Measurements from ENCODE around the gene TMEFF1.

TMEFF1 gene

DNA sequence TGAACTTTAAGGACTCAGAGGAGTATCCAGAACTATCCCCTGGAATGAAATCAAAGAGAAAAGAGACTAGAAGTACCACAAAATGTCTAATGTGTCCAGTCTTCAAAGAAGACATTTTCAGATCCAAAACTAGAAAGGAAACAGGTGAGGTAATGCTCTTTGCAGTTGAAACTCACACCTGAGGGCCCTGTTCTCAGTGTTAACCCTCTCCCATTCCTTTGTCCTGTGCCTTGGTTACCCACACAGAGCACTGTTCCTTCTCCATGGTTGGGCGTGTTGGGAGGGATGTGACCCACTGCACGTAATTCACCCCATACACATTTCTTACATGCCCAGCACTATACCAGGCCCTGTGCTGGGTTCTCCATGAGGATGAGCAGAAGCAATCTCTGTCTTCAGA, 24.7 kb upstream of the TMEFF1 start:
- DNase-seq = no peak

DNA sequence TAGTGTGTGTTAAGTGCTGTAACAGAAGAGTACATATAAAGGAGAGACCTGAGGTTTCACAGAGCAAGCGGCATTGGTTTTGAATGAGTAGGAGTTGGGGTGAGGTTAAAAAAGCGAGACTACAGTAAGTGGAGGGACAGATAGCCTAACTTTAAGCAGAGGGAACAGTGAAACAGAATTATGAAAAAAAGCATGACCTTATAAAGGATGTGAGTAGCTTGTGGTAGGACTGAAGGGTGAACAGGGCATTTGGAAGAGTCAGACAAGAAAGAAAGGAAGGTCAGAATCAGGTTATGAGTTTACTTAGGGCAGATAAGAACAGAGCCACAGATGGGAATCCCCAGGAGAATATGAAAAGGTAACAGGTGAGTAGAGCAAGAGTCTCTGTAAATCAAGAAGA, 23.5 kb upstream of the TMEFF1 start:
- no peak for DNase-seq

DNA sequence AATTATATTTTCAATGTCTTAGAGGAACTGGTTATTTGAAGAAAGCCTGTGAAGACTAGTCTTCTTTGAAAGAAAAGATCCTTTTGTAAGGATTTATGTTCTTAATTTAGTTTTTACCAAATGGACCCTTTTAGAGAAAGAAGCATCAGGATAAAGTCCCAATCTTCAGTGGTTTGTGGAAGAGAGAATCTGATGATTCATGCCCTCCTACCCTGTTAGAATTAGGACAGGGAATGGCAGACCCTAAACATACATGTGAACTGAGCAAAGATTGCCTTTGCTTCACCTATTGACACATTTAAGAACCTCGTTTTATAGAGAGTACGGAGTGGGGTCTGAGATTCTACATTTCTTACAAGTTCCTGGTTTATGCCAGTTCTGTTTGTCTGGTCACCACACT, 20.1 kb upstream of the TMEFF1 start:
- no peak for DNase-seq

DNA sequence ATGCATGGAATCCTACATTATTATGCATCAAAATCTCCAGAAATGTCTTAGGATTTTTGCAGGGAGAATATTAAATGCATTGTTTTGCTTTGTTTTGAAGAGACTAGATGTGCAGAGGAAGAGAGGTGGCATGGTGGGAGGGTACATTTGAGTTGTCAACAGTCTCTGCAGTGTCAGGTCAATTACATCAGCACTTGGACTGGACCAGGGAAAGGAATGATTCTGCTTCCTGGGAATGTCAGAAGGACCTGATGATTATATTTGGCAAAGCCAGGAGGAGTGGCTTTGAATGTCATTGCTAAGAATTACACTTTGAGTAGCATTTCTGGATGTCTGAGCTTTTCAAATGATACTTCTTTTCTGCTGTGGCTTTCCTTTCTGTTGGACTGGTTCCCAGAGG, 17.5 kb upstream of the TMEFF1 start:
- no peak for DNase-seq

DNA sequence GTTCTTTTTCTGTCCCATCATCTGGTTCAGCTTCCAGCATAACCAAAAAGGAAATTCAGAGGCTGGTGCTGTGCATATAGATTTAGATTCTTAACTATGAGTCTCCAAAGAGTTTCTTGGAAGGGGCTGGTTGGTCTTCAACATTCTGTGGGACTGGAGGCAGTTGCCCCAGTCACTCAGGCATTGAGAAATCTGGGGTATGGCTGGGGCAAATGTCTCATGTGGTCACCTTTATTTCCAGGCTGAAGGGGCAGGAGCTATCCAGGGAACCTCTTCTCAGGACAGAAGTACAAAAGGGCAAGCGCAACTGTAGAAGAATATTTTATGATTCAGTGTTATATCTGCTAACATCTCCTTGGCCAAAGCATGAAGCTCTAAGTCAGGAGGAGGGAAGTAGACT, 15.4 kb upstream of the TMEFF1 start:
- no peak for DNase-seq

DNA sequence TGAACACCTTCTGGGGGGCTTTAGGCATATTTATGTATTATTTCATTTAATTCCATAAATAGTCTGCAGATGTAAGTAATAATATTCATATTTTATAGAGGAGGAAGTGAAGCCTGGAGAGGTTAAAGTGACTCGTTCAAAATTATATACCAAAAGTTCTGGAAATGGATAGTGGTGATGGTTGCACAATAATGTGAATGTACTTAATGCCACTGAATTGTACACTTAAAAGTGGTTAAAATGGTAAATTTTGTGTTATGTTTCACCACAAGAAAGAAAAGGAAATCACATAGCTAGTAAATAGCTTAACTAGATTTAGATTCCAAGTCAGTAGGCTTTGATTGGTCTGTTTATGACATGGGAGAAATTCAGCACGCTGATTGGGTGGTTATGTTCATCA, 13.0 kb upstream of the TMEFF1 start:
- DNase-seq = no peak

DNA sequence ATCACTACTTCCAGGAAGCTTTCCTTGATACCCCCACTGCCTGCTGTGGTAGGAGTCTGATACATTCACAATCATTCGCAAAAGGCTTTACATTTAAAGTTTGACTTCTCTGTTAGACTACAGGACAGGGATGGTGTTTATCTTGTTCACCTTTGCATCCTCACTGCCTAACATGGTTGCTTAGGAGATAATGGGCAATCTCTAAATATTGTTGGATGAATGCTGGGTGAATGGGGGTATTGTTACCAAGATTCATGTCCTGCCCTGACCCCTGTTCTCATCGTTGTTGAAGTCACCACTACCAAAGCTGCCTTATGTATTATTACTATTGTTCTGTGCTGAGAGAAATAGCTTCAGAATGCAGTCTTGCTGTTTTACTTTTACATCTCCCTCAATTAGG, 7.7 kb upstream of the TMEFF1 start:
- no peak for DNase-seq

DNA sequence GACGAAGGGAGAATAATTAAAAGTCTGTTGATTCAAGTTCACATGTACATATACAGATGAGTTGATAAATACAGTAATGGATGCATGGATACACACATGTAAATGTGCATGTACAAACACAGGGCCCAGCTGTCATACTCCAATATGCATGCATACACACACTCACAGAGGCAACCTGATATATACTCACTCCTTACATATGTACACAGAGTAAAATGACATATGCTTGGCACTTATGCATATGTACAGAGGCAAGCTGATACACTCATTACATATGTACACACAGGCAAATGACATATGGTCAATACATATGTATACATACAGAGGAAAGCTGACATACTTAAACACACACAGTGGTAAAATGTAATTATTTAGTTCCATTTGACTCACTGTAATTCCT, 7.2 kb upstream of the TMEFF1 start:
- no peak for DNase-seq

DNA sequence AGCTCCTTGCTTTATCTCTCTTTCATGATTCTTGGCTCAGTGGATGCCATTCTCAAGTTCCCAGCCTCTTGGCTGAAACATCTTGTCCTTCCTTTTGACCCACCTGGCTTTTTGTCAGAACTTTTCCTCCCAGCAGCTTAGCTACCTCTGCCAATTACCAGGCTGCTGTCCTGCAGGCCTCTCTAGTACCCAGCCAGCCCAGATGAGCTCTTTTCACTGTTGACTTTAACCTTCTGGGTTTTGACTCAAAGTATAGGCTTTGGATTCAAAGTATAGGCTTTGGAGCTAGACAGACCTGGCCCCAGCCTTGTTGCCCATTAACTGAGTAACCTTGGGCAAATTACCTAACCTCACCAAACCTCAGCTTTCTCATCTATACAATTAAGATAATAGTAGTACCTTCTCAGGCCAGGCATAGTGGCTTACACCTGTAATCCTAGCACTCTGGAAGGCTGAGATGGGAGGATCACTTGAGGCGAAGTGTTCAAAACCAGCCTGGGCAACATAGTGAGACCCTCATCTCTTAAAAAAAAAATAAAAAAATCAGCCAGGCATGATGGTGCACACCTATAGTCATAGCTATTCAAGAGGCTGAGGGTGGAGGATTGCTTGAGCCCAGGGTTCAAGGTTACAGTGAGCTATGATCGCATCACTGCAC, 6.6 kb upstream of the TMEFF1 start:
- no peak for DNase-seq

DNA sequence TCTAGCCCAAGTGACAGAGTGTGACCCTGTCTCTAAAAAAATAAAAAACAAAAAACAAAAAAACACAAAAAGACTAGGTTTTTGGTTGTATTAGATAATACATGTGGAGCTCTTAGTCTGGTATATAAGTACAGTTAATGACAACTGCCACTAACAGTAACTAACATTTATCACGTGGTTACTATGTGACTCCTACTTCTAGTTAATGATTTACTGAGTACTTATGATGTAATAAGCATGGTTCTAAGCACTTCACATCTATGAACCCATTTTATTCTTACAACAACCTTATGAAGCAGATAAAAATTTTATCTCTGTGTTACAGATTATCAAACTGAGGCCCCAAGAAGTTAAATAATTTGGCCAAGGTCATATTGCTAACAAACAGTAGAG, 6.1 kb upstream of the TMEFF1 start:
- no peak for DNase-seq

DNA sequence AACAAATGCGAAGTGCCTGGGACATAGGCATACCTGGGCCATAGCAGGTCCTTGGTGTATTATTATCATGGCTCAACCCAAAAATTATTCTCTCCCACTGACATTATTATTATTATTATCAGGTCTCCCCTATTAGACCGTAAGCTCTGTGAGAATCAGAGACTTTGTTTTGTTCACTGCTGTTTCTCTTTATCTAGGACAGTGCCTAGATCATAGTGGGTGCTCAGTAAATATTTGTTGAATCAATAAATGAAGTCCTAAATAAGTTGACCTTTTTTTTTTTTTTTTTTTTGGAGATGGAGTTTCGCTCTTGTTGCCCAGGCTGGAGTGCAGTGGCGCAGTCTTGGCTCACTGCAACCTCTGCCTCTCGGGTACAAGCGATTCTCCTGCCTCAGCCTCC, 4.9 kb upstream of the TMEFF1 start:
- no peak for DNase-seq

DNA sequence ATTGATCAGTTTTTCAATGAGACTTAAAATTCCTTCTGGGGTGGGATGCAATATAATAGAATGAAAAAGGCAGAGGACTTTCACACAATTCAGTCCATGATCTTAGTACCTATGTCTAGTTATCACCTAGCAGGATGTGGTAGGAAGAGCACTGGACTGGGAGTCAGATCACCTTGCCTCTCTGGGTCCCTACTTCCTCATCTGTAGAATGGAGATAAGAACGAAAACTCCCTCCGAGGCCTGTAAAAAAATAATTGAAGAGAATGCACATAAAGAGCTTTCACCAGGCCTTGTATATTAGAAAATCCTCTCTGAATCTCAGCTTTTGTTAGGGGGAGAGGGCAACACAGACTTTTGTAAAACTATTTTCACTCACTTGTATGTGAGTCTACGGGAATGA, 681 bp upstream of the TMEFF1 start:
- DNase-seq = no peak

DNA sequence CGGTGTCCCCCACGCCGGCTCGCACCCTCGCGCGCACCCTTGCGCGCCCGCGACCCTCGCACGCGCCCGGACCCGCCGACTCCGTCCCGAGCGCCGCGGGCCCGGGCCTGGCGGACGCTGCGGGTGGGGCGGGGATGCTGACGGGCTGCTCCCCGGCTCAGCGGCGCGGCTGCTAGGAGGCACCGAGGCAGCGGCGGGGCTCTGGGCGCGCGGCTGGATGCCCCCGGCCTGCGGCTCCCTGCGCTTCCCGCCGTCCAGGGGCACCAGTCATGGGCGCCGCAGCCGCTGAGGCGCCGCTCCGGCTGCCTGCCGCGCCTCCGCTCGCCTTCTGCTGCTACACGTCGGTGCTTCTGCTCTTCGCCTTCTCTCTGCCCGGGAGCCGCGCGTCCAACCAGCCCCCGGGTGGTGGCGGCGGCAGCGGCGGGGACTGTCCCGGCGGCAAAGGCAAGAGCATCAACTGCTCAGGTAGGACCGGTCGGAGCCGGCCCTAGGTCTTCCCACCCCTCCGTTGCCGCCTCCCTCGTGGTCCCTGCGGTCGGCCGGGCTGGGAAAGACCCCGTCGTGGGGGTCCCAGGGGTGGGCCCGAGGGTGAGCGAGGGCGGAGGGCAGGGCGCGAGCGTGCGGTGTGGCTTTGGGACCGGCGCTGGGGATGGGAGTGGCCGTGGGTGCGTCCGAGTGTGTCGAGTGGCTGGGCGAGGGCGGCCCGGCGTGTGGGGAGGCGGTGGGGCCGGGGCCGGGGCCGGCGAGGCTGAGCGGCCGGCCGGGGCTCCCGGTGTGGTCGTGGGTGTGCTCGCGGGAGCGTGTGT, 530 bp downstream of the TMEFF1 start:
- peak; percentile 24 to 50 for DNase-seq

DNA sequence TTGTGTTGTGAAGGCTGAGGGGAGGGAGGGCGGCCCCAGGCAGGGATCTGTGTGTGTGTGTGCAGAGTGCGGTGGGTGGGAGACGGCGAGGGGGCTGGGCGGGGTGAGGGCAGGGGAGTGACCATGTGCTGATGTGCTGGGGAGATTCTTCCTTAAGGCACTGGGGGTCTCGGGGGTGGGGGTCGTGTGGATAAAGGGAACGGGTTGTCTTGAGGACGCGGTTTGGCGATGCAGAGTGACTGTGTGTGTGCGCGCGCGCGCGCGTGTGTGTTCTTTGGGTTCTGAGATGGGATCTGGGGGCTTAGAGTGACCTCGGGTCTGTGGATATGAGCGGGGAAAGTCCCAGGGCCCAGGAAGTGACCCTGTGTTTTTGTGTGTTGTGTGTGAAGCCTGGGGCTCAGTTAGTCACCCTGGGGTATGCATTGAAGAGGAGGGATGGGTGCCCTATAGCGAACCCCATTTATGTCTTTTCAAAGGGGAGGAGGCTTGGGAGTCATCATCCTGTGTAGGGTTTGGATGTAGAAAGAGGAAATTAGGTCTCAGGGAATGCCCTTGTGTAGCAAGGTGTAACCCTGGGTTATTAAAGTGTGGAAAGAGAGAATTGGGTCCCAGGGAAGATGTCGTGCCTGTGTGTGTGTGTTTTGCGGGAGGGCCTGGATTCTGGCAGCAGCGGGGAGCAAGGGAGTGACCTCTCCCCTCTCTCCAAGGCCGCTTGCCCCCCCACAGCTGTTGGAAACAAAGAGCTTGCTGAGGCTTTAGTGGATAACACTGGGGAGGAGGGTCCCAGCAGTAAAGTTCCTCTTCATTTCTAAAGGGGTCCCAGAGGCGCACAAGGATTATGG, 1.4 kb downstream of the TMEFF1 start:
- no peak for DNase-seq

DNA sequence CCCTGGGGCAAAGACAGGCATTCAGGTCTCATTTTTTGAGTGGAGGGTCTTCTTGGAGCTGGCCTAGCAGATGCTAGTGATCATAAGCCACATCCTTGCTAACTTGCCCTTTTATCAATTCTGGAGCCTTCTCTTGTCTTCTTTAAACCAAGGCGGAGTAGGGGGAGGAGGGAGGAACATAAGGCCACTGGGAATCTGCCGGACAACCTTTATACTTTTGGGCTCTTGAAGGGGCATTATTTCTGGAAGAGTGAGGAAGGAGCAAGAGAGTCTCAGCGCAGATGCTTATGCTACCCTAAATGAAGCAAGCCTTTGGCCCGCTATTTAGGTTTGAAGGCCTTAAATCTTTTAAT, 2.0 kb downstream of the TMEFF1 start:
- DNase-seq = no peak

DNA sequence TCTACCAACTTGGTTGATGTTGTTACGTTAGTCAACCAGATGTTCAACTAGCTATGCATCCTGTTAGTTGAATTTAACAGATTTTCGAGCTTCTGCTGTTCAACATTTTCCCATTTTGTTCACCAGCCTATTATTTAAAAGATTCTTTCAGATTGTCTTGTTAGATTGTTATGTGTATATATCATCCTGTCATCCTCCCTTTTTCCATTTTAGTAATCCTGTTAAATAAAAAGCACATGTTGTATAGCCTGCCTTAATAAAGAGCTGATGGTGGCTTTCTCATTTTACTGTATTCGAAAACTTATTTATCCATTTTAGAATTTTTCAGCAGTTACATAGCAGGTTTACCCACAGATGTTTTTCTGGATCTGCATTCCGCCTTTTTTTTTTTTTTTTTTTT, 4.3 kb downstream of the TMEFF1 start:
- DNase-seq = no peak

DNA sequence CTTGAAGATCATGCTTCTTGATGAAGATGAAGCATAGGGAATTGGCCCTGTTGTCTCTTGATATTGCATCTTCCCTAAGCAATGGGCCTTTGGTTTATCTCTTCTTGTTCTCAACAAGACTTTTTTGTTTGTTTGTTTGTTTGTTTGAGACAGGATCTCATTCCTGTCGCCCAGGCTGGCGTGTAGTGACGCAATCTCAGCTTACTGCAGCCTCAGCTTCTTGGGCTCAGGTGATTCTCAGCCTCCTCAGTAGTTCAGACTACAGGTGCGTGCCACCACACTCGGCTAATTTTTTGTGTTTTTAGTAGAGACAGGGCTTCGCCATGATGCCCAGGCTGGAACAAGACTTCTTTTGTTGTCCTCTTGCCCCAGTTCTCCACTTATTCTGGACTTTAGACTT, 5.2 kb downstream of the TMEFF1 start:
- no peak for DNase-seq

DNA sequence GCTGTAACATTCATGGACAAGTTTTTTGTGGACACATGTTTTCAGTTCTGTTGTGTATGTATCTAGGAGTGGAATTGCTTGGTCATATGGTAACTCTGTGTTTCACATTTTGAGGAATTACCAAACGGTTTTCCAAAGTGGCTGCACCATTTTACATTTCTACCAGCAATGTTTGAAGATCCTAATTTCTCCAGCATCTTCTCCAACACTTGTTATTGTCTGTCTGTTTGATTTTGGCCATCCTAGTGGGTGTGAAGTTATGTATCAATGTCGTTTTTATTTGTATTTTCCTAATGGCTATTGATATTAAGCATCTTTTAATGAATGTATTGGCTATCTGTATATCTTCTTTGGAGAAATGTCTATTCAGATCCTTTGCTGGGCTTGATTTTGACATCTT, 6.9 kb downstream of the TMEFF1 start:
- DNase-seq = no peak

DNA sequence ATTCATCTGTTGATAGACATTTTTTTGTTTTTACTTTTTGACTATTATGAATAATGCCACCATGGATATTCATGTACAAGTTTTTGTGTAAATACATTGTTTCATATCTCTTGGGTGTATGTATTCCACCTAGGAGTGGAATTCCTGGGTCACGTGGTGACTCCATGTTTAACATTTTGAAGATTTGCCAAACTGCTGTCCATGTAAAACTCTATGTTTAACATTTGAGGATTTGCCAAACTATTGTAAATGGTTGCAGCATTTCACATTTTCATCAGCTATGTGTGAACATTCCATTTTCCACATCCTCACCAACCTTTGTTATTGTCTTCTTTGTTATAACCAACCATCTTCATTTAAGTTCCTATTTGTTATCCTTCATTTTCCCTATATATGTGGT, 12.2 kb downstream of the TMEFF1 start:
- no peak for DNase-seq

DNA sequence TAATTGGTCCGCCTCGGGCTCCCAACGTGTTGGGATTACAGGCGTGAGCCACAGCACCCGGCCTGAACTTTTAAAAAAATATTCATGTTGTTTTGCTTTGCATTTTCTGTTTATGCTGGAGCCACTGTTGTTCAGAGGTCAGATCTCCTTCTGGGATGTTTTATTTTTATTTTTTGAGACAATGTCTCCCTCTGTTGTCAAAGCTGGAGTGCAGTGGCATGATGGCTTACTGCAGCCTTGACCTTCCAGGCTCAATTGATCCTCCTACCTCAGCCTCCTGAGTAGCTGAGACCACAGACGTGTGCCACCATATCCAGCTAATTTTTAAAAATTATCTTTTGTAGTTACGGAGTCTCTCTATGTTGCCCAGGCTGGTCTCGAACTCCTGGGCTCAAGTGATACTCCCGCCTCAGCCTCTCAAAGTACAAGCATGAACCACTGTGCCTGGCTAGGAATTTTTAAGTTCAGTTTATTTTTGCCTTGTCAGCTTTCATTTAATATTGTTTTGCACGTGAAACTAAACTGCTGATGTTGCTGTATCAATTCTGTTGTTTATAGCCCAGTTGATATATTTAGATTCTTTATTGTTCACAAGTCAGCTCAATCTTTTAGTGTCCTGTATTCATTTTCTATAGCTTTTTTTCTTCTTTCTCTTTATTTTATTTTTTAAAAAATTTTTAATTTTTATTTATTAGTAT, 13.7 kb downstream of the TMEFF1 start:
- no peak for DNase-seq

DNA sequence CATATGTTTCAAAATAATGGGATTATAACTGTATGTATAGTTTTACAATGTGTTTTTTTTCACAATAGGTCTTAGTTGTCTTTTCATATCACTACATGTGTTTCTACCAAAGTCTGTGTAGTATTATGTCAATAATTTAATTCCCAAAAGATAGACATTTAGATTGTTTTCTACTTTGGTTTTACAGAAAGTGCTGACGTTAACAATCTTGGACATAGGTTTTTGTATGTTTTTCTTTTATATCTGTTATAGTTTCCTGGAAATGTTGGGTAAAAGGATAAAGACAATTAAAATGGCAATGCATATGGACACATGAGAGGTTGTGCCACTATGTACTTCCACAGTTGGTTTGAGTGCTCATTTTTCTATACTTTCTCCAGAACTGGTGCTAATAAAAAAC, 15.2 kb downstream of the TMEFF1 start:
- DNase-seq = no peak

DNA sequence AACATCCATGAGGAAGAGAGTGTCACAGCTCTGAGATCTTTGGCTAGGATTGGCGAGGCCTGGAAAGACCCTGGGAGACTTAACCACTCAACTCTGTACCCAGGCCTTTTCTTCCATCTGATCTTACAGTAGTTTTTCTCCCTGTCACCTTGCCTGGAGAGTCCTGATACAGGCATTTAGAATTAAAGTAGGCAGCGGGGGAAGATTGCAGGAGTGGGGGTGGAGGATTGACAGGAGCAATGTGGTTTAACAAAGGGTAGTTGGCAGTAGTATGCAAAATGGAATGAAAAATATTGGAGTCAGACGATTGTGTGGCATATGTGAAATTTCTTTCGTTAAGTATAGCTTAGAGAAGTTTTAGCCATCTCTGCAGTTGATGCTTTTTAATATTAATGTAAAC, 16.9 kb downstream of the TMEFF1 start:
- DNase-seq = no peak

DNA sequence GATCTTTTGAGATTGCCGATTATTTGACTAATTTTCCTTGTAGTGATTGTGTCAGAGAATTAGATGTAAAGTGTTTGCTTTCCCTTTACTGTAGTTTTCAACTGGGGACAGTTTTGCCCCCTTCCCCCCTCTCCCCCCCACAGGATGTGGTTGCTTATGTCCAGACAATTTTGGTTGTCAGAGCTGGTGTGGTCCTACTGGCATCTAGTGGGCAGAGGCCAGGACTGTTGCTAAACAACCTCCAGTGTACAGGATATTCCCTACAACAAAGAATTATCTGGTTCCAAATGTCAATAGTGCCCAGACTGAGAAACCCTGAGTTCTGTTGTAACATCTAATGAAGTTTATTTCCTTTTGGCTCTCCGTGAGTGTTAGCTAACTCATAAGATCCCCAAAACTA, 20.0 kb downstream of the TMEFF1 start:
- DNase-seq = no peak

DNA sequence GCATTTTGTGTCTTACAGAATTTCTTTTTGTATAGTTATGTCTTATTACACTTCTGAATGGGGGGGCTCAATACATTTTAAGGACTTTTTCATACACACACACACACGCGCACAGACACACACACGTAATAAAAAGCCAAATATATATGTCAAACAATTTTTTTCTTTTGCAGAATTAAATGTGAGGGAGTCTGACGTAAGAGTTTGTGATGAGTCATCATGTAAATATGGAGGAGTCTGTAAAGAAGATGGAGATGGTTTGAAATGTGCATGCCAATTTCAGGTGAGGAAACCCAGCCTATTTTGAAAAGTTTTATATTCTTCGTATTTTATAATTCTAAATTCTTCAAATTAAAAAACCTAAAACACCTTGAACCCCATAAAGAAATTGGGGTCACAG, 25.6 kb downstream of the TMEFF1 start:
- DNase-seq = no peak

Data from NCI-H2081 (cell line).